Stomach (tissue), 9 donors: ENCODE results near the gene CD72. TPM values are rescaled to one million over a fixed set of nuclear protein-coding genes. Genes with fewer than 3 reads are reported as not detected.
"Not testable (repeated sequence)": the region's sequence is repeated elsewhere in the genome, so short reads cannot be mapped to it uniquely, and the experiment has no call there.

Experiments used
- DNase-seq, 2 donors: peaks; one replicate each; pipeline versions ENCODE4 v3.0.0 to v3.0.0-alpha.2; 2013 to 2019
- H3K27ac ChIP-seq, 5 donors: fragments of 200-600 bp in 4 of 5; sonication (generic) in 4 of 5; one replicate each; pipeline ENCODE4 v1.5.1; 2013 to 2019; ENCODE audit warnings: mild to moderate bottlenecking in 1 of 5, moderate library complexity in 1 of 5
- H3K27me3 ChIP-seq, 3 donors: fragments of 200-600 bp; sonication (generic); one replicate each; pipeline ENCODE4 v1.5.1; 2017 to 2019; ENCODE audit warnings: mixed run types in 1 of 3
- H3K36me3 ChIP-seq, 4 donors: fragments of 200-600 bp; sonication (generic); 1 replicate in 3 of 4; 2 replicates in 1 of 4; pipeline ENCODE4 v1.5.1; 2016 to 2019
- H3K4me1 ChIP-seq, 4 donors: fragments of 200-600 bp; sonication (generic); one replicate each; pipeline ENCODE4 v1.5.1; 2016 to 2019
- H3K4me3 ChIP-seq, 4 donors: fragments of 200-600 bp; sonication (generic) in 3 of 4; one replicate each; pipeline ENCODE4 v1.5.1; 2016 to 2019; ENCODE audit warnings: mild to moderate bottlenecking in 1 of 4
- H3K9me3 ChIP-seq, 4 donors: fragments of 200-600 bp; sonication (generic); one replicate each; pipeline ENCODE4 v1.5.1; 2016 to 2019
- CTCF ChIP-seq, 7 experiments: fragments of 450-650 bp in 4 of 7; fragments of 200-600 bp in 3 of 7; sonication (generic) in 3 of 7; IDR thresholded peaks; one replicate each; pipeline ENCODE4 v1.5.1; 2016 to 2019; ENCODE audit warnings: antibody characterized with exemption in 7 of 7, control low read depth in 2 of 7, mild to moderate bottlenecking in 1 of 7
- EP300 ChIP-seq: sonication (generic); formaldehyde crosslinking; IDR thresholded peaks from one replicate; pipeline ENCODE4 v1.6.1; 2017; ENCODE audit warnings: antibody characterized with exemption
- POLR2A ChIP-seq, 4 donors: fragments of 450-650 bp; IDR thresholded peaks; one replicate each; pipeline ENCODE4 v1.6.1; 2016; ENCODE audit warnings: antibody characterized with exemption in 4 of 4, control low read depth in 2 of 4, mild to moderate bottlenecking in 1 of 4, moderate library complexity in 1 of 4
- POLR2AphosphoS5 ChIP-seq, 3 donors: sonication (generic); formaldehyde crosslinking; IDR thresholded peaks; one replicate each; pipeline ENCODE4 v1.6.1; 2016; ENCODE audit warnings: antibody characterized with exemption in 3 of 3
- WGBS, 5 donors: extraction: QIAGEN DNeasy Blood & Tissue Kit in 3 of 5; methylation state at CpG; one replicate each; pipeline versions ENCODE4 v1.1.5 to v1.1.7; 2013 to 2018; 5-methylcytosine and 5-hydroxymethylcytosine counted together
- intact Hi-C: fragments of 100-400 bp; cut with DNase I; formaldehyde crosslinking; loops from one replicate; pipeline ENCODE4 v1.15.1; 2023; ENCODE audit warnings: low total_unique reads
- polyA plus RNA-seq, 3 donors: library from polyadenylated mRNA; stranded (reverse); fragments of 200-250 nt; gene quantifications; one replicate each; pipeline ENCODE4 v1.2.3, GENCODE V29; 2013
- total RNA-seq, 5 donors: library from RNA; depleted of rRNA; stranded (reverse); fragments of >200 nt; gene quantifications; one replicate each; pipeline versions ENCODE4 v1.1.0 to v1.2.3, GENCODE V29; 2014 to 2016
- donor health status: healthy with polysubstance abuse.
- donor health status: Bipolar disorder and iron deficiency.
- donor health status: healthy.

The CD72 gene
- total and polyA plus RNA-seq, 8 donors: 0.61 to 18.7 (median 2.8) TPM; not detected in 3

- H3K9me3 ChIP-seq: no peaks in the 10 kb centered on the region
- H3K36me3 ChIP-seq: peaks cover 0 to 7% (median 5%) of the 10 kb centered on the region in 4 donors
- peak overlapping the region in 1 of 5 donors; percentile 2 for H3K27ac ChIP-seq
- TF ChIP-seq EP300: no peak
- DNase-seq: no peak
- H3K27me3 ChIP-seq: no peaks in the 10 kb centered on the region
- H3K4me3 ChIP-seq: no peak overlapping the region
- WGBS, 5 donors: 72 to 90% (median 76%) methylated on average over 1 of the region's 1 CpG
- H3K4me1 ChIP-seq: peaks cover 0 to 5% (median 0%) of the 10 kb centered on the region in 4 donors
- intact Hi-C loops: no loop called here
Observed at GRCh38 chr9:35639631-35640030, 21.4 kb upstream of the CD72 start.

- 61 to 73% (median 65%) methylated on average over 1 of the region's 1 CpG for WGBS, 5 donors
- DNase-seq, H3K4me3 ChIP-seq, H3K4me1 ChIP-seq, H3K27me3 ChIP-seq, H3K9me3 ChIP-seq, H3K36me3 ChIP-seq, intact Hi-C loops: not testable (repeated sequence)
- H3K27ac ChIP-seq: peak overlapping the region in 1 of 5 donors; percentile 2
Observed at GRCh38 chr9:35639225-35639624, 21.0 kb upstream of the CD72 start.

- 66 to 86% (median 73%) methylated on average over 6 to 7 of the region's 8 CpGs for WGBS, 5 donors
- H3K27ac ChIP-seq, H3K4me3 ChIP-seq, intact Hi-C loops, H3K9me3 ChIP-seq, H3K4me1 ChIP-seq, H3K36me3 ChIP-seq, H3K27me3 ChIP-seq, DNase-seq: not testable (repeated sequence)
Observed at GRCh38 chr9:35638751-35639150, 20.5 kb upstream of the CD72 start.

GRCh38 chr9:35637427-35637955 is 19.3 kb upstream of the CD72 start:
- intact Hi-C loops, H3K27ac ChIP-seq, H3K9me3 ChIP-seq, H3K36me3 ChIP-seq, H3K4me1 ChIP-seq, H3K27me3 ChIP-seq, DNase-seq, H3K4me3 ChIP-seq: not testable (repeated sequence)
- WGBS, 5 donors: 88 to 97% (median 95%) methylated on average over 9 of the region's 9 CpGs

GRCh38 chr9:35636877-35637246 is 18.6 kb upstream of the CD72 start:
- H3K4me1 ChIP-seq, H3K4me3 ChIP-seq, DNase-seq, H3K9me3 ChIP-seq, intact Hi-C loops, H3K36me3 ChIP-seq, H3K27me3 ChIP-seq: not testable (repeated sequence)
- 92 to 96% (median 94%) methylated on average over 6 of the region's 6 CpGs for WGBS, 5 donors
- H3K27ac ChIP-seq: peak overlapping the region in 3 of 5 donors; percentile 3 to 12 (median 10)

GRCh38 chr9:35636135-35636876 is 18.1 kb upstream of the CD72 start:
- intact Hi-C loops: no loop called here
- Histone ChIP-seq H3K27me3 (no peaks in the 10 kb centered on the region), H3K27ac (peak overlapping the region in 3 of 5 donors; percentile 3 to 12 (median 10)), H3K9me3 (no peaks in the 10 kb centered on the region), H3K4me3 (no peak overlapping the region), H3K36me3 (peaks cover 0 to 7% (median 5%) of the 10 kb centered on the region in 4 donors), H3K4me1 (peaks cover 0 to 5% (median 0%) of the 10 kb centered on the region in 4 donors)
- 69 to 81% (median 74%) methylated on average over 7 to 9 of the region's 9 CpGs for WGBS, 5 donors
- TF ChIP-seq CTCF (IDR thresholded peaks at IDR 0.05): no peak
- TF ChIP-seq POLR2AphosphoS5 (IDR thresholded peaks at IDR 0.05): no peak
- no peak for TF ChIP-seq EP300
- TF ChIP-seq POLR2A (IDR thresholded peaks at IDR 0.05): no peak
- DNase-seq: no peak

GRCh38 chr9:35635730-35636129 is 17.5 kb upstream of the CD72 start:
- no peaks in the 10 kb centered on the region for H3K27me3 ChIP-seq
- no peak overlapping the region for H3K4me3 ChIP-seq
- DNase-seq: no peak
- H3K9me3 ChIP-seq: no peaks in the 10 kb centered on the region
- H3K27ac ChIP-seq: peak overlapping the region in 1 of 5 donors; percentile 1
- peaks cover 0 to 5% (median 2%) of the 10 kb centered on the region in 4 donors for H3K36me3 ChIP-seq
- no peak for TF ChIP-seq EP300
- no peak for TF ChIP-seq POLR2A (IDR thresholded peaks at IDR 0.05)
- TF ChIP-seq POLR2AphosphoS5 (IDR thresholded peaks at IDR 0.05): no peak
- TF ChIP-seq CTCF (IDR thresholded peaks at IDR 0.05): no peak
- H3K4me1 ChIP-seq: peaks cover 0 to 5% (median 0%) of the 10 kb centered on the region in 4 donors
- intact Hi-C loops: no loop called here
